IMR-90 (cell line): ENCODE results near the gene GPC5. TPM values are rescaled to one million over a fixed set of nuclear protein-coding genes. Genes with fewer than 3 reads are reported as not detected.

Experiments used
- ATAC-seq: fragments of 200-7000 bp; cut with Tn5 transposase; 2 replicates; pipeline ENCODE4 v1.9.1; 2020; ENCODE audit warnings: low read depth, mild to moderate bottlenecking, moderate library complexity
- BruUV-seq: library from RNA; stranded (reverse); fragments of 400-500 nt; replicated peaks from 2 replicates; lab custom pipeline; 2021; lab: Mats Ljungman, UMichigan
- CTCF ChIA-PET: fragments of 300-600 bp; formaldehyde crosslinking; extraction: SDS; loops from one replicate; lab custom pipeline; 2021; ENCODE audit warnings: antibody characterized with exemption; lab: Yijun Ruan, JAX
- POLR2A ChIA-PET: fragments of 300-600 bp; sonication (Branson Sonifier 250); formaldehyde crosslinking; loops from one replicate; lab custom pipeline; 2022; ENCODE audit warnings: antibody characterized with exemption; ENCODE audit not compliant: unreplicated experiment; lab: Charles Lee
- DNase-seq: peaks from one replicate; pipeline ENCODE4 v3.0.0; 2013
- H2AFZ ChIP-seq: replicated peaks from 2 replicates; pipeline ENCODE3; 2013; ENCODE audit warnings: low read length, mild to moderate bottlenecking; ENCODE audit not compliant: poor library complexity
- H2AK5ac ChIP-seq: 2 replicates; pipeline ENCODE4 v1.6.1; 2013; ENCODE audit warnings: low read depth, low read length, inconsistent platforms
- H2AK9ac ChIP-seq: replicated peaks from 2 replicates; pipeline ENCODE3; 2013; ENCODE audit warnings: mild to moderate bottlenecking, low read depth, low read length, moderate library complexity; ENCODE audit not compliant: poor library complexity
- H2BK120ac ChIP-seq: 2 replicates; pipeline ENCODE4 v1.6.1; 2013; ENCODE audit warnings: low read depth, low read length, inconsistent platforms
- H2BK15ac ChIP-seq: 3 replicates; pipeline ENCODE4 v1.6.1; 2013; ENCODE audit warnings: low read depth, low read length, inconsistent platforms
- H2BK20ac ChIP-seq: 2 replicates; pipeline ENCODE4 v1.6.1; 2013; ENCODE audit warnings: low read depth, mild to moderate bottlenecking, inconsistent platforms, low read length, moderate library complexity
- H2BK5ac ChIP-seq: 2 replicates; pipeline ENCODE4 v1.6.1; 2013; ENCODE audit warnings: mild to moderate bottlenecking, low read depth, low read length, inconsistent platforms; ENCODE audit not compliant: poor library complexity, severe bottlenecking
- H3K14ac ChIP-seq: replicated peaks from 2 replicates; pipeline ENCODE4 v1.6.1; 2013; ENCODE audit warnings: low read depth, low read length, inconsistent platforms
- H3K18ac ChIP-seq: 2 replicates; pipeline ENCODE4 v1.6.1; 2013; ENCODE audit warnings: low read depth, low read length, control low read depth
- H3K23ac ChIP-seq: 2 replicates; pipeline ENCODE4 v1.6.1; 2013; ENCODE audit warnings: low read depth, low read length, inconsistent platforms
- H3K27ac ChIP-seq: 2 replicates; pipeline ENCODE4 v1.5.1; 2013; ENCODE audit warnings: mild to moderate bottlenecking, control low read depth, low read length; ENCODE audit not compliant: insufficient read depth
- H3K27me3 ChIP-seq: 2 replicates; pipeline ENCODE4 v1.6.1; 2013; ENCODE audit warnings: low read length; ENCODE audit not compliant: control insufficient read depth, insufficient read depth
- H3K36me3 ChIP-seq: 2 replicates; pipeline ENCODE4 v1.6.1; 2013; ENCODE audit warnings: low read length, mixed read lengths; ENCODE audit not compliant: control insufficient read depth, insufficient read depth
- H3K4ac ChIP-seq: 2 replicates; pipeline ENCODE4 v1.6.1; 2013; ENCODE audit warnings: low read depth, low read length, inconsistent platforms
- H3K4me1 ChIP-seq: 2 replicates; pipeline ENCODE4 v1.6.1; 2013; ENCODE audit warnings: low read length, mixed read lengths; ENCODE audit not compliant: control insufficient read depth, insufficient read depth
- H3K4me2 ChIP-seq: 2 replicates; pipeline ENCODE4 v1.6.1; 2013; ENCODE audit warnings: low read depth, mild to moderate bottlenecking, control low read depth, low read length, moderate library complexity
- H3K4me3 ChIP-seq: 2 replicates; pipeline ENCODE4 v1.5.1; 2013; ENCODE audit warnings: low read depth, mild to moderate bottlenecking, control low read depth, low read length, moderate library complexity; ENCODE audit not compliant: insufficient read depth
- H3K56ac ChIP-seq: 2 replicates; pipeline ENCODE4 v1.6.1; 2013; ENCODE audit warnings: low read length, inconsistent platforms; ENCODE audit not compliant: insufficient read depth; ENCODE audit errors: extremely low read depth
- H3K79me1 ChIP-seq, 2 experiments: 2 replicates each; pipeline ENCODE4 v1.6.1; 2013; ENCODE audit warnings: low read length in 2 of 2, inconsistent platforms in 1 of 2, low read depth in 1 of 2
- H3K9ac ChIP-seq: 2 replicates; pipeline ENCODE4 v1.6.1; 2013; ENCODE audit warnings: low read depth, low read length, control low read depth
- H3K9me1 ChIP-seq: 2 replicates; pipeline ENCODE4 v1.6.1; 2013; ENCODE audit warnings: low read length, inconsistent platforms; ENCODE audit not compliant: insufficient read depth
- H3K9me3 ChIP-seq: 2 replicates; pipeline ENCODE4 v1.6.1; 2013; ENCODE audit warnings: low read length; ENCODE audit not compliant: control insufficient read depth, insufficient read depth
- H4K20me1 ChIP-seq: 2 replicates; pipeline ENCODE4 v1.6.1; 2013; ENCODE audit warnings: low read length, inconsistent platforms; ENCODE audit not compliant: insufficient read depth
- H4K5ac ChIP-seq: 2 replicates; pipeline ENCODE4 v1.6.1; 2013; ENCODE audit warnings: mild to moderate bottlenecking, low read depth, low read length, control low read depth
- H4K8ac ChIP-seq, 2 experiments: 2 replicates each; pipeline ENCODE4 v1.6.1; 2013; ENCODE audit warnings: low read depth in 2 of 2, low read length in 2 of 2, control low read depth in 1 of 2, inconsistent platforms in 1 of 2
- H4K91ac ChIP-seq: 2 replicates; pipeline ENCODE4 v1.6.1; 2013; ENCODE audit warnings: low read depth, low read length, inconsistent platforms; ENCODE audit not compliant: insufficient read depth
- BHLHE40 ChIP-seq: fragments of 150-350 bp; IDR thresholded peaks from 2 replicates; pipeline ENCODE4 v1.6.1; 2016; ENCODE audit warnings: mild to moderate bottlenecking, low read depth, low read length
- CHD1 ChIP-seq: IDR thresholded peaks from 2 replicates; pipeline ENCODE4 v1.6.1; 2012; ENCODE audit warnings: low read depth, low read length, improper control_type of control experiment
- FOS ChIP-seq: fragments of 150-350 bp; IDR thresholded peaks from 2 replicates; pipeline ENCODE4 v1.6.1; 2016; ENCODE audit warnings: low read depth, low read length
- MAFK ChIP-seq: IDR thresholded peaks from 2 replicates; pipeline ENCODE4 v1.6.1; 2012; ENCODE audit warnings: low read depth, low read length, improper control_type of control experiment
- MAZ ChIP-seq: IDR thresholded peaks from 2 replicates; pipeline ENCODE4 v1.6.1; 2012; ENCODE audit warnings: low read depth, mild to moderate bottlenecking, low read length, improper control_type of control experiment, moderate library complexity, borderline replicate concordance
- MXI1 ChIP-seq: IDR thresholded peaks from 2 replicates; pipeline ENCODE4 v1.6.1; 2012; ENCODE audit warnings: low read depth, mild to moderate bottlenecking, low read length, moderate library complexity, borderline replicate concordance
- NFE2L2 ChIP-seq: fragments of 150-350 bp; IDR thresholded peaks from 2 replicates; pipeline ENCODE4 v1.6.1; 2016; ENCODE audit warnings: low read depth, mild to moderate bottlenecking, low read length
- RAD21 ChIP-seq: IDR thresholded peaks from 2 replicates; pipeline ENCODE4 v1.6.1; 2012; ENCODE audit warnings: low read length, improper control_type of control experiment
- RCOR1 ChIP-seq: IDR thresholded peaks from 2 replicates; pipeline ENCODE4 v1.6.1; 2012; ENCODE audit warnings: mild to moderate bottlenecking, low read length, improper control_type of control experiment; ENCODE audit not compliant: insufficient replicate concordance
- RFX5 ChIP-seq: IDR thresholded peaks from 2 replicates; pipeline ENCODE4 v1.8.0; 2012; ENCODE audit warnings: low read depth, mild to moderate bottlenecking, low read length, moderate library complexity
- SMC3 ChIP-seq: fragments of 150-350 bp; IDR thresholded peaks from 2 replicates; pipeline ENCODE4 v1.6.1; 2016; ENCODE audit warnings: low read depth, mild to moderate bottlenecking, antibody characterized with exemption, low read length, moderate library complexity
- WGBS, 2 experiments: methylation state at CpG; one replicate each; pipeline versions ENCODE4 v1.1.5 to v1.1.7; 2013; ENCODE audit warnings: missing lambda C conversion rate in 2 of 2; ENCODE audit not compliant: insufficient read length in 1 of 2; ENCODE audit errors: extremely low coverage in 2 of 2; 5-methylcytosine and 5-hydroxymethylcytosine counted together
- dilution Hi-C: fragments of 300-500 bp; cut with HindIII; formaldehyde crosslinking; loops from one replicate; pipeline ENCODE4 v1.14.3; 2018; ENCODE audit warnings: low sequenced_read_pairs; ENCODE audit not compliant: unreplicated experiment
- in situ Hi-C: fragments of 300-500 bp; cut with MboI; formaldehyde crosslinking; loops from 3 replicates; pipeline ENCODE4 v1.14.3; 2019; ENCODE audit warnings: low sequenced_read_pairs, inconsistent platforms, mixed read lengths
- intact Hi-C: fragments of 100-400 bp; cut with micrococcal nuclease; formaldehyde crosslinking; loops from 2 replicates; pipeline ENCODE4 v1.10.0; 2022
- polyA plus RNA-seq, 3 experiments: library from polyadenylated mRNA; depleted of rRNA; stranded (reverse); fragments of >200 nt; gene quantifications; 2 replicates each; pipeline ENCODE4 v1.2.3, GENCODE V29; 2012; ENCODE audit warnings: low replicate concordance in 1 of 3
- total RNA-seq: library from RNA; depleted of rRNA; stranded (reverse); fragments of >200 nt; gene quantifications from 2 replicates; pipeline ENCODE4 v1.2.3, GENCODE V29; 2012
- TF ChIP-seq, protein P1 (sequence below): fragments of 150-350 bp; IDR thresholded peaks from 2 replicates; pipeline ENCODE4 v1.6.1; 2017; ENCODE audit warnings: mild to moderate bottlenecking, antibody characterized with exemption, low read length, low read depth
- TF ChIP-seq, protein P2 (sequence below): fragments of 150-350 bp; IDR thresholded peaks from 2 replicates; pipeline ENCODE4 v1.6.1; 2016; ENCODE audit warnings: low read depth, mild to moderate bottlenecking, low read length, moderate library complexity, borderline replicate concordance
- TF ChIP-seq, protein P3 (sequence below): conservative IDR thresholded peaks from 2 replicates; pipeline ENCODE4 v1.5.1; 2012; ENCODE audit warnings: mild to moderate bottlenecking, low read depth, low read length, improper control_type of control experiment

GPC5 gene
- total and polyA plus RNA-seq, 2 of the 4 experiments (the other 2 are of a cell fraction) = 0.94 to 1.8 TPM

DNA sequence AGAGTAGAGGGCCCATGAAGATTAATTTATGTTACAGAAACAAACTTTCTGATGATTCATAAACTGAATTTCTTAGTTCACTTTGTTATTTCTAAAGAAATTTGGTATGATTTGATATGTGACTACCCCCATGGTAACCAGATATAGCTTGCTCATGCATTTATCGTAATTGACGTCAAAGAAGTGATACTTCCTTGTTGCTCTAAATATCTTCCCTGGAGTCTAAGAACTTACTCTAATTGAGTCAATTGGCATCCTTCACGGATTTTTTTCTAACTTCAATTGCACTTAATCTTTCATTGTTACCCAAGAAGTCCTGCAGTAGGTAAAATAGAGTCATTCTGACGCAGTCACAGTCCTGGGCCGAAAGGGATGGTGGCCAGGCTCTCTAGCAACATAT is 240.9 kb downstream of the GPC5 start:
- in situ Hi-C loops (no loop called here), dilution Hi-C loops (no loop called here), intact Hi-C loops (no loop called here)
- H3K18ac ChIP-seq = no peak overlapping the region
- no peak overlapping the region for H3K4ac ChIP-seq
- H2BK20ac ChIP-seq = no peak overlapping the region
- H3K27me3 ChIP-seq = no peaks in the 10 kb centered on the region
- no peak overlapping the region for H3K14ac ChIP-seq
- H3K4me1 ChIP-seq = no peaks in the 10 kb centered on the region
- H2AFZ ChIP-seq = no peak overlapping the region
- H3K4me3 ChIP-seq = no peak overlapping the region
- no peak overlapping the region for H2AK9ac ChIP-seq
- H4K91ac ChIP-seq = no peak overlapping the region
- TF ChIP-seq RCOR1 = no peak
- no peak for TF ChIP-seq MXI1
- no peak for TF ChIP-seq RAD21
- no peak for TF ChIP-seq RFX5
- no peak for TF ChIP-seq FOS
- TF ChIP-seq BHLHE40 = no peak
- TF ChIP-seq, protein P1, sequence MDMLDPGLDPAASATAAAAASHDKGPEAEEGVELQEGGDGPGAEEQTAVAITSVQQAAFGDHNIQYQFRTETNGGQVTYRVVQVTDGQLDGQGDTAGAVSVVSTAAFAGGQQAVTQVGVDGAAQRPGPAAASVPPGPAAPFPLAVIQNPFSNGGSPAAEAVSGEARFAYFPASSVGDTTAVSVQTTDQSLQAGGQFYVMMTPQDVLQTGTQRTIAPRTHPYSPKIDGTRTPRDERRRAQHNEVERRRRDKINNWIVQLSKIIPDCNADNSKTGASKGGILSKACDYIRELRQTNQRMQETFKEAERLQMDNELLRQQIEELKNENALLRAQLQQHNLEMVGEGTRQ = no peak
- TF ChIP-seq, protein P2, sequence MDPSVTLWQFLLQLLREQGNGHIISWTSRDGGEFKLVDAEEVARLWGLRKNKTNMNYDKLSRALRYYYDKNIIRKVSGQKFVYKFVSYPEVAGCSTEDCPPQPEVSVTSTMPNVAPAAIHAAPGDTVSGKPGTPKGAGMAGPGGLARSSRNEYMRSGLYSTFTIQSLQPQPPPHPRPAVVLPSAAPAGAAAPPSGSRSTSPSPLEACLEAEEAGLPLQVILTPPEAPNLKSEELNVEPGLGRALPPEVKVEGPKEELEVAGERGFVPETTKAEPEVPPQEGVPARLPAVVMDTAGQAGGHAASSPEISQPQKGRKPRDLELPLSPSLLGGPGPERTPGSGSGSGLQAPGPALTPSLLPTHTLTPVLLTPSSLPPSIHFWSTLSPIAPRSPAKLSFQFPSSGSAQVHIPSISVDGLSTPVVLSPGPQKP = no peak
- no peak for TF ChIP-seq SMC3
- TF ChIP-seq, protein P3, sequence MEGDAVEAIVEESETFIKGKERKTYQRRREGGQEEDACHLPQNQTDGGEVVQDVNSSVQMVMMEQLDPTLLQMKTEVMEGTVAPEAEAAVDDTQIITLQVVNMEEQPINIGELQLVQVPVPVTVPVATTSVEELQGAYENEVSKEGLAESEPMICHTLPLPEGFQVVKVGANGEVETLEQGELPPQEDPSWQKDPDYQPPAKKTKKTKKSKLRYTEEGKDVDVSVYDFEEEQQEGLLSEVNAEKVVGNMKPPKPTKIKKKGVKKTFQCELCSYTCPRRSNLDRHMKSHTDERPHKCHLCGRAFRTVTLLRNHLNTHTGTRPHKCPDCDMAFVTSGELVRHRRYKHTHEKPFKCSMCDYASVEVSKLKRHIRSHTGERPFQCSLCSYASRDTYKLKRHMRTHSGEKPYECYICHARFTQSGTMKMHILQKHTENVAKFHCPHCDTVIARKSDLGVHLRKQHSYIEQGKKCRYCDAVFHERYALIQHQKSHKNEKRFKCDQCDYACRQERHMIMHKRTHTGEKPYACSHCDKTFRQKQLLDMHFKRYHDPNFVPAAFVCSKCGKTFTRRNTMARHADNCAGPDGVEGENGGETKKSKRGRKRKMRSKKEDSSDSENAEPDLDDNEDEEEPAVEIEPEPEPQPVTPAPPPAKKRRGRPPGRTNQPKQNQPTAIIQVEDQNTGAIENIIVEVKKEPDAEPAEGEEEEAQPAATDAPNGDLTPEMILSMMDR = no peak
- no peak for TF ChIP-seq MAFK
- no peak for TF ChIP-seq MAZ
- no peak for TF ChIP-seq CHD1
- no peak for TF ChIP-seq NFE2L2
- H2AK5ac ChIP-seq = no peak overlapping the region
- whole genome bisulfite sequencing, 2 experiments = no CpG with 5 or more reads among the region's 5 CpGs
- no peak overlapping the region for H2BK15ac ChIP-seq
- H3K9me3 ChIP-seq = no peaks in the 10 kb centered on the region
- ChIA-PET CTCF (no interaction called here), POLR2A (no interaction called here)
- ATAC-seq = no peak
- peak; percentile 72 for DNase-seq
- H4K5ac ChIP-seq = no peak overlapping the region
- no peaks in the 10 kb centered on the region for H4K20me1 ChIP-seq
- no peaks in the 10 kb centered on the region for H3K79me1 ChIP-seq
- no TSS peak for BruUV-seq
- no peaks in the 10 kb centered on the region for H3K9me1 ChIP-seq
- no peak overlapping the region for H3K27ac ChIP-seq
- no peak overlapping the region for H4K8ac ChIP-seq
- no peak overlapping the region for H3K56ac ChIP-seq
- H3K23ac ChIP-seq = no peak overlapping the region
- H3K4me2 ChIP-seq = no peak overlapping the region
- H3K36me3 ChIP-seq = no peaks in the 10 kb centered on the region
- H2BK5ac ChIP-seq = no peak overlapping the region
- H3K9ac ChIP-seq = no peak overlapping the region
- no peak overlapping the region for H2BK120ac ChIP-seq
